Measurements from ENCODE around the gene PBX4.

GRCh38 chr19:19579533-19580361 is 38.7 kb downstream of the PBX4 start:
- TF ChIP-seq POLR2A (IDR thresholded peaks at IDR 0.05; ENCODE audit: low read depth, low read length) (no peak), POLR2AphosphoS5 (IDR thresholded peaks at IDR 0.05; ENCODE audit: low read depth, low read length) (no peak)
